ENCODE measurements around the gene MEIS2.

- TF ChIP-seq TAF1 (IDR thresholded peaks at IDR 0.05; ENCODE audit: borderline replicate concordance, insufficient read depth, low read length) = no peak
- TF ChIP-seq POLR2AphosphoS5 (IDR thresholded peaks at IDR 0.05; ENCODE audit: low read depth, low read length) = no peak
These were observed 193.1 kb downstream of the MEIS2 start for GRCh38 chr15:36907295-36907694.
